Measurements from ENCODE around the gene DYSF.
"Not testable (repeated sequence)": the region's sequence is repeated elsewhere in the genome, so short reads cannot be mapped to it uniquely, and the experiment has no call there.

DYSF gene

DNA sequence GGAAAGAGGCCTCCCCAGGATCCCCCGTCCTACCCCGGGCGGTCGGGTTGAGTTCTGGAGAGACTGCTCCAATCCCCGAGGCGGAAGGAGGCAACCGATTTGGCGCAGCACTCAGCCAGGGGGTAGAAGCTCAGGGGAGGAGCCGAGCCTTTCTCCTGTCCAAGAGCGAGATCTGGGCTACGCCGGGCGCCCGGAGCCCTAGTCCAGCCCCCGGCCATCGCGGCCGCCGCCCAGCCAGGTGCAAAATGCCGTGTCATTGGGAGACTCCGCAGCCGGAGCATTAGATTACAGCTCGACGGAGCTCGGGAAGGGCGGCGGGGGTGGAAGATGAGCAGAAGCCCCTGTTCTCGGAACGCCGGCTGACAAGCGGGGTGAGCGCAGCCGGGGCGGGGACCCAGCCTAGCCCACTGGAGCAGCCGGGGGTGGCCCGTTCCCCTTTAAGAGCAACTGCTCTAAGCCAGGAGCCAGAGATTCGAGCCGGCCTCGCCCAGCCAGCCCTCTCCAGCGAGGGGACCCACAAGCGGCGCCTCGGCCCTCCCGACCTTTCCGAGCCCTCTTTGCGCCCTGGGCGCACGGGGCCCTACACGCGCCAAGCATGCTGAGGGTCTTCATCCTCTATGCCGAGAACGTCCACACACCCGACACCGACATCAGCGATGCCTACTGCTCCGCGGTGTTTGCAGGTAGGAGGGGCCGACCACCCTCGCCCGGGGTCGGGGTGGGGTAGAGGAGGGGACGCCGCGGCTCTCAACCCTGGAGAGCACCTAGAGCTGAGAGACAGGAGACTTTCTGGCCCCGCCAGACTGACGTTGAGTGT, at the start of gene DYSF:
DYSF (plus strand) TSS at position 158 of the 817 bp plus-strand sequence.
- ChIA-PET CTCF (interaction anchor here (0.9 kb wide), 1 partner anchor 8 kb away, joined by 4 read pairs; no protein-coding TSS in a partner anchor), POLR2A (no interaction called here)
- no peak for DNase-seq (ENCODE audit: extremely low spot score)
- no peak for TF ChIP-seq ARNT (IDR thresholded peaks at IDR 0.05)
- no peak for TF ChIP-seq FOXM1 (IDR thresholded peaks at IDR 0.05; ENCODE audit: borderline replicate concordance)
- no peak for TF ChIP-seq CTBP1 (IDR thresholded peaks at IDR 0.05; ENCODE audit: borderline replicate concordance)
- TF ChIP-seq L3MBTL2 (conservative IDR thresholded peaks at IDR 0.05) = no peak
- no peak for TF ChIP-seq ZNF384 (IDR thresholded peaks at IDR 0.05)
- no peak for TF ChIP-seq ELF4 (IDR thresholded peaks at IDR 0.05)
- TF ChIP-seq, protein P1, sequence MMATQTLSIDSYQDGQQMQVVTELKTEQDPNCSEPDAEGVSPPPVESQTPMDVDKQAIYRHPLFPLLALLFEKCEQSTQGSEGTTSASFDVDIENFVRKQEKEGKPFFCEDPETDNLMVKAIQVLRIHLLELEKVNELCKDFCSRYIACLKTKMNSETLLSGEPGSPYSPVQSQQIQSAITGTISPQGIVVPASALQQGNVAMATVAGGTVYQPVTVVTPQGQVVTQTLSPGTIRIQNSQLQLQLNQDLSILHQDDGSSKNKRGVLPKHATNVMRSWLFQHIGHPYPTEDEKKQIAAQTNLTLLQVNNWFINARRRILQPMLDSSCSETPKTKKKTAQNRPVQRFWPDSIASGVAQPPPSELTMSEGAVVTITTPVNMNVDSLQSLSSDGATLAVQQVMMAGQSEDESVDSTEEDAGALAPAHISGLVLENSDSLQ (IDR thresholded peaks at IDR 0.05) = no peak

- CTCF ChIA-PET = no interaction called here
- DNase-seq (ENCODE audit: extremely low spot score) = no peak
- POLR2A ChIA-PET = no interaction called here
- no peak for TF ChIP-seq HDGF (IDR thresholded peaks at IDR 0.05; ENCODE audit: borderline replicate concordance)
- TF ChIP-seq SP1 (IDR thresholded peaks at IDR 0.05) = no peak
- no peak for TF ChIP-seq TARDBP (IDR thresholded peaks at IDR 0.05)
- TF ChIP-seq ELF4 (IDR thresholded peaks at IDR 0.05) = no peak
- no peak for TF ChIP-seq FOXK2 (IDR thresholded peaks at IDR 0.05)
- no peak for TF ChIP-seq ARNT (IDR thresholded peaks at IDR 0.05)
- TF ChIP-seq SUZ12 (IDR thresholded peaks at IDR 0.05) = no peak
- TF ChIP-seq, protein P1 (IDR thresholded peaks at IDR 0.05) = no peak
- no peak for TF ChIP-seq CTBP1 (IDR thresholded peaks at IDR 0.05; ENCODE audit: borderline replicate concordance)
- TF ChIP-seq L3MBTL2 (conservative IDR thresholded peaks at IDR 0.05) = no peak
- TF ChIP-seq ZNF384 (IDR thresholded peaks at IDR 0.05) = no peak
Observed at GRCh38 chr2:71409611-71410010, 43.8 kb upstream of the DYSF start.

GRCh38 chr2:71410696-71411095, 42.7 kb upstream of the DYSF start:
- ChIA-PET POLR2A (no interaction called here), CTCF (no interaction called here)
- no peak for TF ChIP-seq TARDBP (IDR thresholded peaks at IDR 0.05)
- TF ChIP-seq FOXK2 (IDR thresholded peaks at IDR 0.05) = no peak
- no peak for TF ChIP-seq FOXA1 (IDR thresholded peaks at IDR 0.05)
- TF ChIP-seq HDGF (IDR thresholded peaks at IDR 0.05; ENCODE audit: borderline replicate concordance) = no peak
- TF ChIP-seq SP1 (IDR thresholded peaks at IDR 0.05) = no peak
- TF ChIP-seq, protein P1 (IDR thresholded peaks at IDR 0.05) = no peak
- TF ChIP-seq ZNF384 (IDR thresholded peaks at IDR 0.05) = no peak
- no peak for TF ChIP-seq NFRKB (IDR thresholded peaks at IDR 0.05)
- no peak for TF ChIP-seq FOXM1 (IDR thresholded peaks at IDR 0.05; ENCODE audit: borderline replicate concordance)
- TF ChIP-seq SUZ12 (IDR thresholded peaks at IDR 0.05) = no peak
- TF ChIP-seq CTBP1 (IDR thresholded peaks at IDR 0.05; ENCODE audit: borderline replicate concordance) = no peak
- TF ChIP-seq L3MBTL2 (conservative IDR thresholded peaks at IDR 0.05) = no peak
- TF ChIP-seq ELF4 (IDR thresholded peaks at IDR 0.05) = no peak
- no peak for TF ChIP-seq ARNT (IDR thresholded peaks at IDR 0.05)
- no peak for TF ChIP-seq LEF1 (IDR thresholded peaks at IDR 0.05; ENCODE audit: borderline replicate concordance)
- no peak for TF ChIP-seq BHLHE40 (IDR thresholded peaks at IDR 0.05; ENCODE audit: borderline replicate concordance)
- DNase-seq (ENCODE audit: extremely low spot score) = no peak

- CTCF ChIA-PET; DNase-seq (ENCODE audit: extremely low spot score): not testable (repeated sequence)
- POLR2A ChIA-PET = interaction anchor here (1.0 kb wide), 1 partner anchor 139 kb away, joined by 3 read pairs; no protein-coding TSS in a partner anchor
Observed at GRCh38 chr2:71416866-71417265, 36.5 kb upstream of the DYSF start.

GRCh38 chr2:71417300-71418202, 35.8 kb upstream of the DYSF start:
- TF ChIP-seq ZNF384 (IDR thresholded peaks at IDR 0.05) (peak; percentile 44; the same call in 1 of the 2 replicates), FOXK2 (IDR thresholded peaks at IDR 0.05) (no peak)
- ChIA-PET CTCF (interaction anchor here (0.5 kb wide), 1 partner anchor 12 kb away, joined by 3 read pairs; no protein-coding TSS in a partner anchor), POLR2A (interaction anchor here (1.0 kb wide), 1 partner anchor 140 kb away, joined by 3 read pairs; no protein-coding TSS in a partner anchor)
- no peak for DNase-seq (ENCODE audit: extremely low spot score)

GRCh38 chr2:71419145-71419544, 34.2 kb upstream of the DYSF start:
- ChIA-PET CTCF (interaction anchor here (1.1 kb wide), 1 partner anchor 41 kb away, joined by 3 read pairs; no protein-coding TSS in a partner anchor), POLR2A (no interaction called here)
- DNase-seq (ENCODE audit: extremely low spot score) = no peak
- no peak for TF ChIP-seq HDGF (IDR thresholded peaks at IDR 0.05; ENCODE audit: borderline replicate concordance)
- no peak for TF ChIP-seq SP1 (IDR thresholded peaks at IDR 0.05)
- no peak for TF ChIP-seq L3MBTL2 (conservative IDR thresholded peaks at IDR 0.05)
- no peak for TF ChIP-seq TARDBP (IDR thresholded peaks at IDR 0.05)
- no peak for TF ChIP-seq FOXM1 (IDR thresholded peaks at IDR 0.05; ENCODE audit: borderline replicate concordance)
- no peak for TF ChIP-seq ZNF384 (IDR thresholded peaks at IDR 0.05)
- TF ChIP-seq NFRKB (IDR thresholded peaks at IDR 0.05) = no peak
- no peak for TF ChIP-seq FOXA1 (IDR thresholded peaks at IDR 0.05)
- no peak for TF ChIP-seq SUZ12 (IDR thresholded peaks at IDR 0.05)
- TF ChIP-seq ELF4 (IDR thresholded peaks at IDR 0.05) = no peak
- no peak for TF ChIP-seq FOXK2 (IDR thresholded peaks at IDR 0.05)
- no peak for TF ChIP-seq CTBP1 (IDR thresholded peaks at IDR 0.05; ENCODE audit: borderline replicate concordance)
- no peak for TF ChIP-seq ARNT (IDR thresholded peaks at IDR 0.05)
- no peak for TF ChIP-seq BHLHE40 (IDR thresholded peaks at IDR 0.05; ENCODE audit: borderline replicate concordance)
- no peak for TF ChIP-seq LEF1 (IDR thresholded peaks at IDR 0.05; ENCODE audit: borderline replicate concordance)
- TF ChIP-seq, protein P1 (IDR thresholded peaks at IDR 0.05) = no peak
